NCI-H2196 (cell line): ENCODE measurements around the gene NFATC2.

Source experiments
- DNase-seq: peaks from one replicate; lab custom pipeline; 2025; ENCODE audit not compliant: unreplicated experiment; lab: John Stamatoyannopoulos, UW

The NFATC2 gene

GRCh38 chr20:51434026-51434425, 108.5 kb downstream of the NFATC2 start:
- DNase-seq = no peak

DNA sequence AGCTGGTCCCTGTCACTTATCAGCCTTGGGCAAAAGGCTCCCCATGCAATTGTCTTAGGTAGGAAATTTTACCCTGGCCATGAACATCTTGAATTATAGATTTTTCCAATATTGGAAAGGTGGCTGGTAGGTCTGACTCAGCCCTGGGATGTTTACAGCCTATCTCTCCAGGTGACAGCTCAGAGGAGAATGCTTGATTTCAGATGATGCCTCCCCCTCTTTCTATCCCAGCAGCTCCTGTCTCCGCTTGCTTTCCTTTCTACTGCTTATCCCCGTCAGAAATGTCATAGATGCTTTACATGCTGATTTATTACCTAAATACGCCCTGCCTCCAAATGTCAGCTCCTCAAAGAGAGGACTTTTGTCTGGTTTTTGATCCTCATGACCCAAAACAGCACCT, 109.6 kb downstream of the NFATC2 start:
- DNase-seq = no peak

DNA sequence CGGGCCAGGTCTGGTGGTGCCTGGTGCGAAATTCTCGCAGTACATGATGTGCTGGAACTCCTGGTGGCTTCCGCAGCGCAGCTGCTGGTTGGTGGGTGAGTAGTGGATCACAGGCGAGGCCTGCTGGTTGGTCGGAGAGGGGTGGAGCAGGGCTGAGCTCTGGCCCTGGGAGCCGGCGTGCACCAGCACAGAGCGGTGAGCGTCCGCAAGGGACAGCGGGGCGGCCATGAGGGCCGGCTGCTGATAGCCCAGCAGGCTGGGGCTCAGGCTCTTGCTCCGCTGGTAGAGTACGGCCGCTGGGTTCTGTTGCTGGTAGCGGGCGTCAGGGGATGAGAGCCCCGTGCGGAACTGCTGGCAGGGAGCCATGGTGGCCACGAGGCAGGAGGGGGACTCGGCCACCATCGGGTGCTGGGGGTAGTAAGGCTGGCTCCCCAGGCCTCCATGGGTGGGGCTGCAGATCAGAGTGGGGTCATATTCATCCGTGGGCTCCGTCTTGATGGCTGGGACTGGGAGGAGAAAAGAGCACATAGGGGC, 110.2 kb downstream of the NFATC2 start:
- no peak for DNase-seq

DNA sequence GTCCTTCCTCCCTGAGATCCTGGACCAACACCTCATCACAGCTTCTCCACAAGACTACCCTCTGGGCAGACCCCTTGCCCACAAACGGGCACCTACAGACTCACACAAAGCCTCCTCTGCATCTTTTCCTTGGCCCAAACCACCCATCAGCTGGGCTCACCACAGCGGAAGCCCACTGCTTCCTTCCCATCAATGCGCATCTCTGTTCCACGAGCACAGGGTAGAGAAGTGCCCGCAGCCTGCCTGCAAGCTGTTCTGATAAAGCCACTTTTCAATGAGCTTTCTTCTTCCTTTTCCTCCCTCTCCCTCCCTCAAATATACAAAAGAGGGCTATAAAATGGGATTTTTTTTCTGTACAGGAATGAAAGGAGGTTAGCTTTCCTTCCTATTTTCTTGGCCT, 111.2 kb downstream of the NFATC2 start:
- DNase-seq = no peak

- no peak for DNase-seq
These were observed 112.1 kb downstream of the NFATC2 start for GRCh38 chr20:51430198-51430950.

DNA sequence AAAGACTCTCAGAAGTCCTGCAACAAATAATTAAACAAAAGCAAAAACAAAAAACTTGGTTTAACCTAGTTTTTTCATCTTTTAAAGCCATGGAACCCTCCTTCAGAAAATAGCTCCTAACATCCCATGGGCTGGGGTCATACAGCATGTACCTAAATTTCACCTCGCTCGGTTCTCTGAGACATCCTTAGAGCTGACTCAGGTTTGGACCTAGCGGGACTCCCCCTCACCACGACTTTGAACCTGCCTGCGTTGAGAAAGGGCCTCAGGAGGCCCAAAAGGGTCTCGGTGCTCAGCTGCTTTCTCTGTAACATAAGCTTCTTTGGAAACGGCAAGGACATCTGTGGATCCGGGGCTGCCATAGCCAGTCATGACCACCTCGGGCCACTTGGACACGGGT, 112.8 kb downstream of the NFATC2 start:
- DNase-seq = no peak

DNA sequence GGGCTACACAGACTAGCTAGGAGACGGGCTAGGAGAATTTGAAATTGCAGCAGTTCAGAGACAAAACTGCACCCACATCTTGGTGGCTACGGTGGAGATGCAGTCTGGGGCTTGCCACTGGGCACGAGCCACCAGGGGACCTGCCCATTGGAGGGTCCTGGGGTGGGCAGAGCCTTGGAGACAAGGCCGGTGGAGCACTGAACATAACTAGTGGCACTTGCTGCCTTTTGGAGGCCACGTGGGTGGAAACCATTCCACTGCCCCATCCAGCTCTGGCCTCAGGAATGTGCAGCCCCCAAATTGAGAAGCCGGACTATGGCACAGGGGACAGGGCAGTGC, 113.4 kb downstream of the NFATC2 start:
- no peak for DNase-seq

GRCh38 chr20:51428401-51429143, 113.9 kb downstream of the NFATC2 start:
- no peak for DNase-seq

DNA sequence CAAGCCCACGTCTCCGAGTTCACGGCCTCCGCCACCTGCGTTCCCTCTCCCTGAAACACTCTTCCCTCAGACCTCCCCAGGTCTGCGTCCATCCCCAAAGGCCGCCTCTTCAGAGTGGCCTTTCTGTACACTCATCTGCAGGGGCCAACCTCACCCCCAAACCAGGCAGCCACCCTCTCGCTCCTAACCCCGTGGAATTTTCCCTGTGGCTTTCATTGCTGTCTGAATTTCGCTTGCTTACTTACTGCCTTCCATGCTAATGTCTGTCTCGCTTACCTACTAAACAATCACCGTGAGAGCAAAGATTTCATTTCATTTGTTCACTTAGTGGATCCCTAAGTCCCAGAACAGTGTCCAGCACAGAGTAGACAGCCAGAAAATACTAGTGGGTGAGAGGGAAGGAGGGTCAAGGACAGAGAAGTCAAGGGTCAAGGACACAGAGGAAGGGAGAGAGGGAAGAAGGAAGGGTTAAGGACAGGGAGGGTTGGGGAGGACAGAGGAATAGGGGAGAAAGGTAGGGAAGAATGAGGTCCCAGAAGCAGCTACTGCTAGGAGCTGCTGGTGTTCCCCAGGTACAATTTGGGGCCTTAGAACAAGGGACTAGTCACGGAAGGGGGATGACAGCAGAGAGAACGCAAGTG, 114.7 kb downstream of the NFATC2 start:
- DNase-seq = no peak

GRCh38 chr20:51426718-51427650, 115.5 kb downstream of the NFATC2 start:
- DNase-seq = no peak

- DNase-seq = no peak
These were observed 117.0 kb downstream of the NFATC2 start for GRCh38 chr20:51425347-51426106.

GRCh38 chr20:51424270-51425117, 118.0 kb downstream of the NFATC2 start:
- DNase-seq = no peak

GRCh38 chr20:51423810-51424209, 118.7 kb downstream of the NFATC2 start:
- DNase-seq = no peak

DNA sequence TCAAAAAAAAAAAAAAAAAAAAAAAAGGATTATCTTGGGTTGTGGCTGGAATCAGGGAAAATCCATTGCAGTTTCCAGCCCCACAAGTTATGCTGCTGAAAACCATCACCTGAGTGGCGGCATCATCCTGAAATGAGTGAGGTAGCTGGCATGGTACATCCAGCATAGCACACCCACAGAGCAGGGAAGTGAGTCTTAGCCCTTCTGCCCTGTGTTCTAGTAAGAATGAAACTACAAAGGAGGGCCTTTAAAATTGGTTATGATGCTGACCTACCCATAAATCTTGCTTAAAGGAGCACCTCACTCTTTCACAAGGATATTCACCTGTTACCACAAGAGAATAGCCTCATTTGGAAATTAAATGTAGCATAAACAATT, 119.2 kb downstream of the NFATC2 start:
- DNase-seq = no peak

- DNase-seq = no peak
These were observed 119.8 kb downstream of the NFATC2 start for GRCh38 chr20:51422514-51423289.

GRCh38 chr20:51420805-51421204, 121.7 kb downstream of the NFATC2 start:
- DNase-seq = no peak

DNA sequence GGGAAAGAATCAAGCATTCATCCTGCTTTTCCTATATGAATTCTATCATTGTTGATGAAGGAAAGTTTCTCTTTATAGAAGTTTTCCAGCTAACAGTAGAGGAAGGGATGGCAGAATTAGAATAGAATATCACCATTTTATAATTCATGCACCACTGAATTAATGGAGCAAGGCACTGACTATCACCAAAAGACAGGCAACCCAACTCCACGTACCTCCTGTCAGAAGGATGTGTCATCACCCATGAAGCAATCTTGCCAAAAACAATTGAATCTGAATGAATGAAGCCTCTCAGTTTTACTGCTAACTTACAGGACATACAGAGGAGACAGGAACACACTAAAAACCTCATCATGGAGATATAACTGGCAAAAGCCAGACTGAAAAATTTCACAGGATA, 122.4 kb downstream of the NFATC2 start:
- DNase-seq = no peak

- DNase-seq = no peak
These were observed 122.9 kb downstream of the NFATC2 start for GRCh38 chr20:51419646-51420045.

DNA sequence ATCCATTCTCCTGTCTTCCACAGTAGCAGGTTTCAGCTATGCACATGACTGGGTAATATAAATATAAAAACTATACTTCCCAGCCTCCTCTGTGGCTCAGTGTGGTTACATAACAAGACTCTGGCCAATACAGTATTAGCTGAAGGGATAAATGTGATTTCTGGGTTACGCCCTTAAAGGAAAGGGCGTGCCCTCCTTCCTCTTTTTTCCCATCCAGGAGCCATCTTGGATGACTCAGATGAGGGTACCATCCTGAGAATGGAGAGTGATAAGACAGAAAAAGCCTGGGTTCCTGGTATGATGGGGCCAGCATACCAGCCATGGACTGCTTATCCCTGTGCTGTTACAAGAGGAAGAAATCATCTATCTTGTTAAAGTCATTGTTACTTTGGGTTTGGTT, 123.3 kb downstream of the NFATC2 start:
- no peak for DNase-seq
